HG03097 (cell line): ENCODE data around the gene TAF3.
"Not testable (repeated sequence)": the region's sequence is repeated elsewhere in the genome, so short reads cannot be mapped to it uniquely, and the experiment has no call there.

Experiments used
- ATAC-seq: cut with Tn5 transposase; IDR thresholded peaks from one replicate; pipeline ENCODE4 v1.9.1; 2021; ENCODE audit not compliant: unreplicated experiment, low FRiP score

Gene TAF3

GRCh38 chr10:8026349-8027259 lies 208.3 kb downstream of the TAF3 start:
- ATAC-seq = no peak

- not testable (repeated sequence) for ATAC-seq
Observed at GRCh38 chr10:8031211-8031610, 212.9 kb downstream of the TAF3 start.

GRCh38 chr10:8032558-8032957 lies 214.3 kb downstream of the TAF3 start:
- ATAC-seq = no peak

GRCh38 chr10:8033812-8034465 lies 215.6 kb downstream of the TAF3 start:
- no peak for ATAC-seq

- ATAC-seq = no peak
Observed at GRCh38 chr10:8034466-8035005, 216.2 kb downstream of the TAF3 start.

GRCh38 chr10:8035006-8035640 lies 216.8 kb downstream of the TAF3 start:
- ATAC-seq = no peak

- no peak for ATAC-seq
Observed at GRCh38 chr10:8035641-8036470, 217.6 kb downstream of the TAF3 start.

GRCh38 chr10:8036506-8037198 lies 218.3 kb downstream of the TAF3 start:
- no peak for ATAC-seq

GRCh38 chr10:8037199-8037801 lies 219.0 kb downstream of the TAF3 start:
- no peak for ATAC-seq

- ATAC-seq = no peak
Observed at GRCh38 chr10:8037941-8038894, 219.9 kb downstream of the TAF3 start.

GRCh38 chr10:8039321-8039881 lies 221.1 kb downstream of the TAF3 start:
- ATAC-seq = no peak

- no peak for ATAC-seq
Observed at GRCh38 chr10:8040651-8041050, 222.3 kb downstream of the TAF3 start.

- no peak for ATAC-seq
Observed at GRCh38 chr10:8041284-8041991, 223.1 kb downstream of the TAF3 start.

GRCh38 chr10:8041992-8042720 lies 223.9 kb downstream of the TAF3 start:
- no peak for ATAC-seq

GRCh38 chr10:8042721-8043568 lies 224.6 kb downstream of the TAF3 start:
- no peak for ATAC-seq
